GM19452 (cell line): Measurements from ENCODE around the gene CDH8.

Experiments used
- ATAC-seq: cut with Tn5 transposase; IDR thresholded peaks from one replicate; pipeline ENCODE4 v1.9.1; 2021; ENCODE audit not compliant: unreplicated experiment

Gene CDH8

DNA sequence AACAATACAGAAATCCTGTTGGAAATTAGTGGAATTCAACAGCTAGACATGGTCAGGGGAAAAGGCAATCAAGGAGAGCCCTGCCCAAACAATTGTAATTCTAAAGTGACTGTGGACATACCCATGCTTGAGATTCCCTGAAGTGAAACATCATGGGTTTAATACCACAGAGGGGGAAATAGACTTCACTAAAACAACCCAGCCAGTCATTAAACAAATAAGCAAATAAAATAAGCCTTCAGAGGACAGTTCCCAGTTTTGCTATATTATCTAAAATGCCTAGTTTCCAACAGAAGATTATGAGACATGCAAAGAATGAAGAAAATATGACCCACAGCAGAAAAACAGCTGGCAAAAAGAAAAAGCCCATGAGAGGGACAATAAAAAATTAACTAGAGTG lies 376.3 kb downstream of the CDH8 start:
- ATAC-seq, result no peak

DNA sequence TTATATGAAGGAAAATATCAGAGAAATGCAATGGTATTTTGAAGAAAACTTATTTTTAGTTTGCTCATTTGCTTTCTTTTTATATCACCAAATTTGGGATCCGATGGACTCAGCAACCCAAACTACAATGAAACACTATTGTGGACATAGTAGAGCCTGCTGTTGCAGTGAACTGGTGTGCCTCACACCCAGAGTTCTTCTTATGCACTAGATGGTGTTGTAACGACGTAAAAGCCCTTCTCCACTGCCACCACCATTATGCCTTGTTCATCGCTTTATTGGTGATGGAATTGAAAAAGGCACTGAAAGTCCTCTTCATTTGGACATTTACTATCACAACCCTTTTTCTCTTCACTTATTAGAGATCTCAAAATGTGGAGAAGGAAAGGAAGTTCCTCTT lies 381.3 kb downstream of the CDH8 start:
- no peak for ATAC-seq

DNA sequence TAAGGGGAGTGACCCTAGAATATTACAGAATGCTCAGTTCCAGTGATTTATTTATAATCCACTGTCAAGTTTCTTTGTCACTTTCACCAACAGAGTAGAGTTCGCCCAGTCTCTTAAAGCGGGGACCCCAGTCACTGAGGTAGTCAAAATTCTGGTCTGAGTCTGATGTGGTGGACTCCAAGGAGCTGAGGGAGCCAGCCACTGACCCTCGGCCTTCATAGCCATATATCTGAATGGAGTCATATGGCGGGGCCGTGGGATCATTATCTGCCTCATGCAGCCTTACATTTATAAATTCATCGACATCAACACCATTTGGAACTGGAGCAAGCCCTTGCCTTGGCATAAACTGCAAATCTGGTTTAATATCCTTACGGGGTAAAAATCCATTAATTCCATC lies 382.7 kb downstream of the CDH8 start:
- no peak for ATAC-seq

- no peak for ATAC-seq
Measured at GRCh38 chr16:61645561-61645960, 390.7 kb downstream of the CDH8 start.

GRCh38 chr16:61644736-61645135 lies 391.5 kb downstream of the CDH8 start:
- no peak for ATAC-seq

DNA sequence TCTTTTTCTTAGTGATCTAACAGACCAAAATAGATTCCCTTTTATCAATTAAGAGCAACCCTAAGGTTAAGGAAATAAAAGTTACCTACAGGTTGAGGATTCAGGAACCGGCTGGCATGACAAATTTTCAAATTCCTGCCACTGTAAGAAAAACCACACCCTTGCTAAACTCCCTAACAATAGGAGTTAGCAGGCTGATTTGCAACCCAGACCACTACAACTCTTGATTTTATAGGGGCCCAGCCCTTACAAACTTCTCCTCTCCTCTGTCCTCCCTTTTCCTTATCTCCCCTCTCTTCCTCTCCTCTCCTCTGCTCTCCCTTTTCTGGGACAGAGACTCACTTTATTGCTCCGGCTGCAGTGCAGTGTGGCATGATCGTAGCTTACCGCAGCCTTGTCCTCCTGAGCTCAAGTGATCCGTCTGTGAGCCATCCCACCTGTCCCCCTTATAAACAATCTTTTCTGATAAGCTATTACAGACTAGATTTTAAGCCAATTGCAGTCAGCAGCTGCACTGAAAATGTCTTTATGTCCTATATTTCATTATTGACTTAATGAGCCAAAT lies 418.9 kb downstream of the CDH8 start:
- ATAC-seq, result no peak

DNA sequence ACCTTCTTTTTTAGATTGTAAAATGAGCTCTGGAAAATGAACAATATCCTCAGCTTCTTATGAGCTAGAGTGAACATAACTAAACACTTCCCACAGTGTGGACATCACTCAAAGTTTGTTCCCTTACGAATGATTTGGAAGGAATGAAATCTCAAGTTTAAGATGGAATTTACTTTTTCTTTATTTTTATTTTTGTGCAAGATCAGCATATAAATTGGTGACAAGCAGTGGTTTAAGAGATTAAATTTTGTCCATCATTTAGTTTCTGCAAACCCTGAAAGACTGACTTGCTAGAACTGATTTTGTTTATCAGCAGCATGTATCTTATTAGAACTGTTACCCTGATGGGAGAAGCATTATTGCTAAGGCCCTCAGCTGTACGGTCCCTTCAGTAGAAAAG lies 420.1 kb downstream of the CDH8 start:
- ATAC-seq, result no peak

DNA sequence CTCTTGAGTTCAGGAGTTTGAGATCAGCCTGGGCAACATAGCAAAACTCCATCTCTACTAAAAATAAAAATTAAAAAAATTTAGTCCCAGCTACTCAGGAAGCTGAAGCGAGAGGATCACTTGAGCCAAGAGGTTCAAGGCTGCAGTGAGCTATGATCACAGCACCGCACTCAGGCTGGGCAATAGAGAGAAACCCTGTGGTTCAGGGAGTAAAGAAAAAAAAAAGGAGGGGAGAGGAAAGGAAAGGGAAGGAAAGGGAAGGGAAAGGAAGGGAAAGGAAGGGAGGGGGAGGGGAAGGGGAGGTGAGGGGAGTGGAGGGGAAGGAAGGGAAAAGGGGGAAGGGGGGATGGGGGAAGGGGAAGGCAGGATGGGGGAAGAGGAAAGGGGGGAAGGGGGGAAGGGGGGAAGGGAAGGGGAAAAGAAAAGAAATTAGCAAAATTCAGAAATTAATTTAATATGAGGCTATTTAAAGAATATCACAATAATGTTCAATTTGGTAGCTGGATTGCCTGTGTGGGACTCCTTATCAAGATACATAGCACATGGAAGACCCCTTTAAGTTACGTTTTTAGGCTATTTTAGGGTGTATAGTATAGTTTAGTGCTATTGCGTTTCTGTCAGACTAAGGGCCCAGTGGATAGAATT lies 424.3 kb downstream of the CDH8 start:
- no peak for ATAC-seq

GRCh38 chr16:61606581-61606980 lies 429.7 kb downstream of the CDH8 start:
- no peak for ATAC-seq
